GM21423 (cell line): Measurements from ENCODE around the gene PIEZO2.
"Not testable (repeated sequence)": the region's sequence is repeated elsewhere in the genome, so short reads cannot be mapped to it uniquely, and the experiment has no call there.

Experiments
- ATAC-seq: cut with Tn5 transposase; IDR thresholded peaks from one replicate; pipeline ENCODE4 v1.9.1; 2021; ENCODE audit warnings: mild to moderate bottlenecking, moderate library complexity; ENCODE audit not compliant: unreplicated experiment

Gene PIEZO2

GRCh38 chr18:10933648-10934047, 215.7 kb downstream of the PIEZO2 start:
- not testable (repeated sequence) for ATAC-seq

- no peak for ATAC-seq
Measured at GRCh38 chr18:10930076-10930475, 219.3 kb downstream of the PIEZO2 start.

- ATAC-seq: peak; percentile 60
Measured at GRCh38 chr18:10928772-10929373, 220.5 kb downstream of the PIEZO2 start.

DNA sequence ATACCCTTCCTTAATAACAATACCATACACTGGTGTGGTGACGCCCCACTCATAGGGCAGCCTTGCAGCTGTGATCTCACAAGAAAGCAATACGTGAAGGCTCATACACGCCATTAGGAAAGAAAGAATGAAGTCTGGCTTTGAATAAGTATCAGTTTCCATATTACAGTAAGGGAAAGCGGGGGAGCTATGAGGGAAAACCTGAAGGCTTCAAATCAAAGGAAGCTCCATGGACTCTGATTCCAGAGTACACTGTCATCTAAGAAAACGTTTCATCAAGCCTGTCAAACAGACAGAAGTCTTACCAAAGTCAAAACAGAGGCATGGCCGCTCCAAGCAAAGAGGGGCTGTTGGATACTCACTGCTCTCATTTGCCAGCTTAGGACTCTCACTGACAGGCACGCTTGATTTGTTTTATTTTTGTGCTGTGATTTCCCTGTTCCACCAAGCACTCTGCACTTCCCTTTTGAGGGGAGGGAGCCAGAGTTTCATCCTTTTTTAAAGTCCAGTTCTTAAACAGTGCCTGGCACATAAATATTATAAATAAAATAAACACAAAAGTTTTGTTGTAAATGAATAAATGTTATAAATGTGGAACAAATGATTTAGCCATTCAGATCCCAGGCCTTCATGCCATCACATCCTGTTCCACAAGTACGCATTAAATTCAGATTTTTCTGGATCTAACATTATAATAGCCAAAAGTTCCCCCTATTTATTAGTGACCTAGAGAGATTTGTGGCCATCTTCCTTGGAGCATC, 221.2 kb downstream of the PIEZO2 start:
- ATAC-seq: no peak

GRCh38 chr18:10927286-10927992, 221.9 kb downstream of the PIEZO2 start:
- ATAC-seq: no peak

- ATAC-seq: no peak
Measured at GRCh38 chr18:10926621-10927161, 222.7 kb downstream of the PIEZO2 start.

DNA sequence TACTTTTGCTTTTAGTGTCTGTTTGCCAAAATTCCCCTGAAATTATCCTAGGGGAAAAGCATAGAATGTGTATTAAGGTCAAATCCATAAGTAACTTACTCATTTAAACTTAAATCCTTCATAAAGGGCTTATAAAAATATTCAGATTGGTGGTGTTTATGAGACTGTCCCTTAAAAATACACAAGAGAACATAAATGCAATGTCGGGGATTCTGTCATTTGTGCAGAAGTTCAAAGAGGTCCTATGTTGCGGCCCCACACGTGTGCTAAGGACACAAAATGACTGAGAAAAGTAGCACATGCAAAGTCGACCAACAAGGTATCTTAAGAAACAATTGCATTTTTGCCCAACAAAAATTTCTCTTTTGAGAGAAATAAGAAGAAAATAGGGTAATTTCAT, 225.1 kb downstream of the PIEZO2 start:
- ATAC-seq: no peak

DNA sequence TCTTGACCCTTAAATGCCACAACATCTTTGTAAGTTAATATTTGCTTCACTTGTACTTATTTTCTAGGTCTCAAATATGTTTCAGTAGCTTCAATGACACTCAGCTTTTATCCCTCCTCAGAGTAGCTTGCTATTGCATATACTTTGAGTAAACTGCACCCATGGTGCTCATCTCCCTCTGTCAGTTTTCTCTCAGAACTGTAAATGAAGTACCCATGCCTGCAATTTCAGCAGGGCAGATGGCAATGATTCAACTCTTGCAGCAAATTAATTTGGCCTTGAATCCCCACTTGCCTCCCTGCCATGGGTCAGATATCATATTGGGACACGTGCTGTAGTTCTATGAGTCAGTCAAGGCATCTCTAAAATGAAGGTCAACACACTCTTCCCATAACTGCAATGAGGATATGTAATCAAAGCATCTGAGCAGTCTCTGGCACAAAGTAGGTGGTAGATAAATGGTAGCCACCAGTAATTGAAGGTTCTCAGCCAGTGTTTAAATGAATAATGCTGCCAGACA, 225.8 kb downstream of the PIEZO2 start:
- no peak for ATAC-seq

DNA sequence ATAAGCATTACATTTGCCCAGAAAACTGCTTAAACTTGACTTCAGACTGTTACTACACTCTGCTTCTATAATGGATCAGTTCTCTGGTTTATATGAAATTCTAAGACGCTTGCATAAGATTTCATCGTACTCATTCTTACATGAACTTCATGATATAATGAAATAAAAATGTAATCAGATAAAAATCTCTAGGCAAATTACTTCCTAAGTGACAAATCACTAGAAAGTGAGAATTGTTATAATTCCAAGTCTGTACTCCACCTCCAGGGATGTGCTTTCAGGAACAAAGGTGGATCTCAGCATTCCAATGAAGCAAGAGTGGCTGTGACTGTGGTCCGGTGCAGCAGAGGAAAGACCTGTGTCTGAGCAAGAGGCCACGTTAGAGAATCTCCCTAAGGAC, 226.2 kb downstream of the PIEZO2 start:
- no peak for ATAC-seq

DNA sequence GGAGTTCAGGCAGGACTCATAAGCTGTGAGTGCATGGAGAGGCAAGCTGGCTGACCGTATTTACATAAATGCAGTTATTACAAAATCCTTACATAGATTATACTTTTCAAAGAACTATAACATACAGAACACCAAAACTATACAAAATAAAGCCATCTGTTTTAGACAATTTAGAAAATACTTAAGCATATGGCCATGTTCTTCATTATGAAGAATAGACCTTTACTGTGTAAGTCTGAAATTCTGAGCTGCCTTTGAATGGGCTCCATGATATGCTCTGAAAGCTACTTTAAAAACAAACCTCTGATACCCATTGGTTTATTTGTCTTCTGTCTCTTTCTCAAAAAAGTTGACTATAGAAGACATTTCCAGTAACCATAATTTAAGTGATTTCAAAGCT, 226.7 kb downstream of the PIEZO2 start:
- not testable (repeated sequence) for ATAC-seq

- not testable (repeated sequence) for ATAC-seq
Measured at GRCh38 chr18:10920309-10920708, 229.1 kb downstream of the PIEZO2 start.

GRCh38 chr18:10919851-10920250, 229.5 kb downstream of the PIEZO2 start:
- ATAC-seq: no peak

DNA sequence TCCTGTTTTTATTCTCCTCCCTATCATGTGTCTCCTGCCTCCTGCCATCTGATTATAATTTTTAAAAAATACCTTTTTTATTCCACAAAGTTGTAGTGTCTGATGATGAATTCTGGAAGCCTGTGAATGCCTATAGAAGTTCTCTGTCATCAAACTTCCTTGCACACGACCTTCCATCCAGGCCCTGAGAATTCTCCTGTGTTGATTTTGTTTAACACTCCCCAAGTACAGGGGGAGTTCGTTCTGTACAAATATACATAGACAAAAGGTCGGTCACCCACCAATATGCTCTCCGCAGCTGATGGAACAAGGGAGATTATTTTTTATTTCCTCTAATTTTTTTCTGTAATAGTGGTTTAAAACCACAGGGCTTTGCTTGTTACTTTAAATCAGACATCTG, 232.5 kb downstream of the PIEZO2 start:
- ATAC-seq: no peak

DNA sequence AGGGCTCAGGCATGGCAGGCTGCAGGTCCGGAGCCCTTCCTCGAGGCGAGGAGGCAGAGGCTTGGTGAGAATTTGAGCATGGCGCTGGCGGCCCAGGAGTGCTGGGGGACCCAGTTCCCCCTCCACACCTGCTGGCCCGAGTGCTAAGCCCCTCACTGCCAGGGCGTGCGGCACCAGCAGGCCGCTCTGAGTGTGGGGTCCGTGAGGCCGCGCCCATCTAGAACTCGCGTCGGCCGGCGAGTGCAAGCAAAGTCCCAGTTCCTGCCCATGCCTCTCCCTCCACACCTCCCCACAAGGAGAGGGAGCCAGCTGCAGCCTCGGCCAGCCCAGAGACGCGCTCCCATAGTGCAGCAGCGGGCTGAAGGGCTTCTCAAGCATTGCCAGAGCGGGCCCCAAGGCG, 233.0 kb downstream of the PIEZO2 start:
- ATAC-seq: no peak

DNA sequence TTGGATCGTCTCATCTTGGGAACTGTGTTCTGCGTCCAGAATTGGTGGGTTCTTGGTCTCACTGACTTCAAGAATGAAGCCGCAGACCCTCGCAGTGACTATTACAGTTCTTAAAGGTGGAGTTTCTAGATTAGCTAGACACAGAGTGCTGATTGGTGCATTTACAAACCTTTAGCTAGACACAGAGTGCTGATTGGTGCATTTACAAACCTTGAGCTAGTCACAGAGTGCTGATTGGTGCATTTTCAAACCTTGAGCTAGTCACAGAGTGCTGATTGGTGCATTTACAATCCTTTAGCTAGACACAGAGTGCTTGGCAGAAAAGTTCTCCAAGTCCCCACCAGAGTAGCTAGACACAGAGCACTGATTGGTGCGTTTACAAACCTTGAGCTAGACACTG, 233.6 kb downstream of the PIEZO2 start:
- not testable (repeated sequence) for ATAC-seq

DNA sequence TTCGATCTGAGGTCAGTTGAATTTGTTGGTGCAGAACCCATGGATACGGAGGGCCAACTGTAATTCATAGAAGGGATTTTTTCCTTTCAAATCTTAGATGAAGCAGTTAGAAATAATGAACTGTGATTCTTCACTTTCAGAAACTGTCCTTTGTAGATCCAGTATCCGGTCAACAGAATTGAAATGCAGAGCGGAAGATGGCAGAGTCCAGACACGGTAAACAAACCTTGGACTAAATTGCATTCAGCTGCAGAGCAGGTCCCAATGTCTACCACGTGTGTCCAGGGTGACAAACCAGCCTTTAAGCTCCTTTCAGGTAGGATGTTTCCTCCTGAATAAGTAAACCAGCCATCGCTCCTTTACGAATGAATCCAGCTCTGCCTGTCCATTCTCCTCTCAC, 234.8 kb downstream of the PIEZO2 start:
- not testable (repeated sequence) for ATAC-seq

GRCh38 chr18:10913919-10914318, 235.4 kb downstream of the PIEZO2 start:
- no peak for ATAC-seq

DNA sequence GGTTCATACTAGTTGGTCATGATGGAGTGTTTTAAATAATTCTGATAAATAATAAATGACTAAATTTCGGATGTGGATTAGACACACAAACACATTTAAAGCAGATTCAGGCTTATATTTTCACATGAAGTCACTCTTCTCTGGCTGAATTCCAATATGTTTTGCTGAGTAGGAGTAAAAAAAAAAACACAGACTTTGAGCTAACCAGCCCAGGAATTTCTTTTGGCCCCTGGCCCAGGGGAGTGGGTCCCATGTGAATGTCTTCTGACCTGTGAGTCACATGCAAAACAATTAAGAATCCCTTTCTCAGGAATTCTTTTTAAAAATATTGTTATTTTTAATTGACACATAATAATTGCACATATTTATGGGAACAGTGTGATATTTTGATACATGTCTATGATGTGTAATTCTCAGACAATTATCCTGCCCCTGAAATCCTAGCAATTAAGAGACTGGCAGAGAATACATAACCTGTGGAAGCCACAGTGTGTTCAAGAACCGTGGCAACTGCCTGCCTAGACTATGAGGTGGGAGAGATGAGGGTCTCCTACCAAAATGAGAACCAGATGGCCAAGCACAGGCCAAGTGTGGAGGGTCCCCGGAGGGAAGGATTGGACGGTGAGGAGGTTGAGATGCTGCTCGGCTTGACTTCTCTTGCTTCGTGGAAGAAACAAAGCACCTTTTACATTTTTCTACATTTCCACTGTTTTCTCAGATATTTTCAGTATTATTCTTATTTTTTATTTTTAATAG, 236.4 kb downstream of the PIEZO2 start:
- ATAC-seq: no peak

DNA sequence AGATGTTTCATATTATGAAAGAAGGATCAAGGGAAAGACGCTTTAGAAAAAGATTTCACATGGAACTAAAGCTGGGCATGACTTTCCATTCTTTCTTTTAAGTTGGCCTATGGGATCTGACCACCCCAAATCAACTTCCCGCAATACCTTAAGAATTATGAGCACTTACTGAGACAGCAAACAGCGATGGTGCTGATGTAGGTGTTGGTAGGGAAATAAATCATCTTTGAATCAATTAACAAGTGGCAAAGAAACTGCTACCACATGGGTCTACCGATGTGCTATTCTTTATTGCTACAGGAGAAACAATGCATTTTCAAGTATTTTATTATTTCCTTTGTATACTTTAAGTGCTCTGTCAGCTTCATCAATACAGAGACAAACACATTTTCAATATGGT, 239.6 kb downstream of the PIEZO2 start:
- ATAC-seq: no peak

DNA sequence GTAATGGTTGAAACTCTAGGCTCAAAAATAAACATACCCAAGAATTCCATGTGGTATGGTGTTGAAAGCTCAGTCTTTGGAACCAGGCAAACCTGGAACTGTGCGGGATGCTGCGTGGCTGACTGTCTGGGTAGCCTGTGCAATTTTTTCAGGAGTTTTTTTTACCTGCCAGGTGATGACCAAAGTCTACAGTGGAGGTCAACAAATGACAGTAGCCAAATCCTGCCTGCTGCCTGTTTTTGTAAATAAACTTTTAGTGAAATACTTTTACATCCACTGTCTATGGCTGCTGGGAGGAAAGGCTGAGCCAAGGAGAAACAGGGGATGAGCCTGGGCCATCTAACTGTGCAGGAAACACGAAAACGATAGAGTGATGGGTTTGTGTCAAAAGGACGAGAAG, 240.6 kb downstream of the PIEZO2 start:
- no peak for ATAC-seq

DNA sequence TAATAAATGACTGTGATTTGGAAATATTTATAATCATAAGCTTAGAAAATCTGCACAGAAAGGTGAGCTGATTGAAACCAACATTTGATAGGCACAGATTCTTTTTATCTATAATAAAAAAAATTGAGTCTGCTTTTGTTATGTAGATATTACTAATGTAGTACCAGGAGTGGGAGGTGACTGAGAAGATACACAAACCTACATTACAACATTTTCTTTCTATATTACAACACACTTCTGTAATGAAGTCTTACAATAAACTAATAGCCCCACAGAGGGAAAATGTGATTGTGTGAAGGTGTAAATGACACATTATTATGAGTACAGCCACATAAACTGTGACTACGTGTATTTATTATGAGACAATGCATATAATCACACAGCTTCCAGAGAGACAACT, 241.6 kb downstream of the PIEZO2 start:
- no peak for ATAC-seq
